Panc1 (cell line): Measurements from ENCODE around the gene HS3ST2.

ENCODE experiments used
- CTCF ChIP-seq: fragments of 450-650 bp; IDR thresholded peaks from 2 replicates; pipeline ENCODE4 v1.5.1; 2017; ENCODE audit warnings: mild to moderate bottlenecking
- POLR2AphosphoS5 ChIP-seq: IDR thresholded peaks from 2 replicates; pipeline ENCODE4 v1.6.1; 2012; ENCODE audit warnings: mild to moderate bottlenecking, low read depth, low read length, moderate library complexity
- REST ChIP-seq, 2 experiments: IDR thresholded peaks; 2 replicates each; pipeline ENCODE4 v1.6.1; 2011 to 2012; ENCODE audit warnings: low read depth in 2 of 2, control low read depth in 1 of 2, low read length in 1 of 2, mild to moderate bottlenecking in 1 of 2, moderate library complexity in 1 of 2; ENCODE audit not compliant: insufficient read depth in 1 of 2

- TF ChIP-seq CTCF (no peak), REST (IDR thresholded peaks at IDR 0.05; ENCODE audit: insufficient read depth in 1 of 2, low read depth in 2 of 2, low read length in 1 of 2) (no peak), POLR2AphosphoS5 (no peak)
These were observed 65.0 kb downstream of the HS3ST2 start for GRCh38 chr16:22878955-22879354.
